GM18858 (cell line): Measurements from ENCODE around the gene RAB3GAP2.
"Not testable (repeated sequence)": the region's sequence is repeated elsewhere in the genome, so short reads cannot be mapped to it uniquely, and the experiment has no call there.

Experiments
- ATAC-seq: cut with Tn5 transposase; IDR thresholded peaks from one replicate; pipeline ENCODE4 v1.9.1; 2021; ENCODE audit not compliant: unreplicated experiment

Gene RAB3GAP2

GRCh38 chr1:220291580-220291979 is 19.3 kb upstream of the RAB3GAP2 start:
- no peak for ATAC-seq

GRCh38 chr1:220290140-220290761 is 18.0 kb upstream of the RAB3GAP2 start:
- no peak for ATAC-seq

DNA sequence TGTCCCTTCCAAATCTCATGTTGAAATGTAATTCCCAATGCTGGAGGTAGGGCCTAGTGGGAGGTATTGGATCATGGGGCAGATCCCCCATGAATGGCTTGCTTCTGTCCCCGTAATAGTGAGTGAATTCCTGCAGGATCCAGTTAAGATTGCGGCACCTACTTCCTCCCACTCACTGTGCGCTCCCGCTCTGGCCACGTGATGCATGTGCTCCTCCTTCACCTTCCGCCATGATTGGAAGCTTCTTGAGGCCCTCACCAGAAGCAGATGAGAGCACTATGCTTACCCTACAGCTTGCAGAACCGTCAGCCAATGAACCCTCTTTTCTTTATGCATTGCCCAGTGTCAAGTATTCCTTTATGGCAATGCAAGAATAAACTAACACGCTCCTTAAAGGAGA is 14.9 kb upstream of the RAB3GAP2 start:
- ATAC-seq = no peak

GRCh38 chr1:220283625-220284024 is 11.4 kb upstream of the RAB3GAP2 start:
- no peak for ATAC-seq

- ATAC-seq = no peak
Measured at GRCh38 chr1:220281159-220281574, 8.9 kb upstream of the RAB3GAP2 start.

- no peak for ATAC-seq
Measured at GRCh38 chr1:220280249-220280648, 8.0 kb upstream of the RAB3GAP2 start.

DNA sequence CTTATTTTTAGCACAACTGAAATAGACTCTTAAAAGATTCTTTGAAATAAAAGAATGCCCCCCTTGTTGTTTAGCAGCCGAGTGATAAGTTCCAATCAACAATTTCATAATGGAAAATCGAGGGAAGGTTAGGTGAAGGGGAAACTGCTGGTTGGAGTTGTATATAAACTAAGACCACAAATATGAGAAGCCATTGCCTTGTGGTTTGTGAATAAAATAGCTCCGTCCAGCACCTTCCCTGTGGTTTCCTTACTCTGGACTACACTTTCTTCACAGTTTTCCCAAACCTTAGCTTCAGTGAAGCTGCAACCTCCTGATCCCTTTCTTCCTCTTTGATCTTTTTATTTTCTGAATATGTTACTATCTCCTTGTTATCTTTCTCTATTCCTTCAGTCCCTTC is 6.7 kb upstream of the RAB3GAP2 start:
- ATAC-seq = no peak

DNA sequence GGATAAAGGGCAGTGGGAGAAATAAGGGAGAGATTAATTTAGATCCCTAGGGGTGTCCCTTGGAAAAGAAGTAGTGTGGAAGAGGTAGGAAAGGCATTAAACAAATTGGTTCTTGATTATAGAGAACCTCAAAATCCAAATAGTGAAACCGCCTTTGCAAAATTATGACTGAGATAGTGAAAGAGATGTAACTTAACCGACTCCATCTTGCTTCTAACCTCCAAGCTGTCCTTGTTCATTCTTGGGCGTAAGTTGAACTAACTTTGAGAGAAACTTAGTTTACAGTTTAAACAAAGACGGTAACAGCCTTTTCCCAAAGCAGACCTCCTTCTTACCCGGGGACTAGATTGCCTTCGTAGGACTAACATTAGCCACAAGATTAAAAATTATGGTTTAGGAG is 3.2 kb upstream of the RAB3GAP2 start:
- no peak for ATAC-seq

GRCh38 chr1:220274251-220274855 is 2.1 kb upstream of the RAB3GAP2 start:
- ATAC-seq = no peak

- ATAC-seq = no peak
Measured at GRCh38 chr1:220272841-220273090, 513 bp upstream of the RAB3GAP2 start.

DNA sequence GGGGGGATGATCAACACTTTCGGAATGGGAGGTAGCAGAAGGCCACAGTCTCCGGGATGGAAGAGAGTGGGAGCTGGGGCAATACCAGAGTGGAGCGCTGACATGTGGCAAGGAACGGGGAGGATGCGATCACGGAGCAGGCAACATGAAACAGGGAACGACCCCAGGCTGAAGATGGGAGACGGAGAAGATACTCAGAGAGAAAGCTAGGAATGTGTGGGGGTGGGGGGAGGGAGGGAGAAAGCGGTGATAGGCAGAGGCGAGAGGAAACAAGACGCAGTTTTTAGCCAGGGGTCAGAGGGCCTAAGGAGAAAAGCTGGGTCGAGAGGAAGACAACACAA is 577 bp downstream of the RAB3GAP2 start:
- no peak for ATAC-seq

- no peak for ATAC-seq
Measured at GRCh38 chr1:220269036-220269435, 3.2 kb downstream of the RAB3GAP2 start.

DNA sequence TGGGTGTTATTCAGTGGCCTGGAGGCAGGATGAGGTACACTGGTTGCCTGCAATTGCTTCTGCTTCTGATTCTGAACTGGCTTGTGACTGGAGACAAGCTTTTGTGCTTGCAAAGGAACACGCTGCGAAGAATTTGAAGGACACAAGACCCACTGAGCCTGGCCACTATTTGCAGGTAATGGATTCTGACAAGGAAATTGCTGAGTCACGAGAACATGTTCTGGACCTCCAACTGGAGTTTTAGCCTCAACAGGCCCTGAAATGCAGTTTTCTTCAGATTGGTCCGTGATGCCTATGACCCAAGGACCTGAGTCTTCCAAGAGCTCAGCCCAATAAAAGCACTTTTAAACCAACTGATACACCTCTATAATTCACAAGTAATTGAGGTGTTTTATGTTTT is 4.6 kb downstream of the RAB3GAP2 start:
- ATAC-seq = no peak

DNA sequence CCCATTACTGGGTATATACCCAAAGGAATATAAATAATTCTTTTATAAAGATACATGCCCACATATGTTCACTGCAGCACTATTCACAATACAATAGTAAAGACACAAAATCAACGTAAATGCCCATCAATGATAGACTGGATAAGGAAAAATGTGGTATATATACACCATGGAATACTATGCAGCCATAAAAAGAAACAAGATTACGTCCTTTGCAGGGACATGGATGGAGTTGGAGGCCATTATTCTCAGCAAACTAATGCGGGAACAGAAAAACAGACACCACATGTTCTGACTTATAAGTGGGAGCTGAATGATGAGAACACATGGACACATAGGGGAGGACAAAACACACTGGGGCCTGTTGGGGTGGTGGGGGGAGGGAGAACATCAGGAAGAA is 12.0 kb downstream of the RAB3GAP2 start:
- not testable (repeated sequence) for ATAC-seq

DNA sequence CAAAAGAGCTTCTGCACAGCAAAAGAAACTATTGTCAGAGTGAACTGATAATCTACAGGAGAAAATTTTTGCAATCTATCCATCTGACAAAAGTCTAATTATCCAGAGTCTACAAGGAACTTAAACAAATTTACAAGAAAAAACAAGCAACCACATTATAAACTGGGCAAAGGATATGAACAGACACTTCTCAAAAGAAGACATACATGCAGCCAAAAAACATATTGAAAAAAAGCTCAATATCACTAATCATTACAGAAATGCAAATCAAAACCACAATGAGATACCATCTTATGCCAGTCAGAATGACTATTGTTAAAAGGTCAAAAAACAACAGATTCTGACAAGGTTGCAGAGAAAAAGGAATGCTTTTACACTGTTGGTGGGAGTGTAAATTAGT is 12.5 kb downstream of the RAB3GAP2 start:
- not testable (repeated sequence) for ATAC-seq

- not testable (repeated sequence) for ATAC-seq
Measured at GRCh38 chr1:220256194-220256593, 16.1 kb downstream of the RAB3GAP2 start.

- no peak for ATAC-seq
Measured at GRCh38 chr1:220255204-220255603, 17.0 kb downstream of the RAB3GAP2 start.

DNA sequence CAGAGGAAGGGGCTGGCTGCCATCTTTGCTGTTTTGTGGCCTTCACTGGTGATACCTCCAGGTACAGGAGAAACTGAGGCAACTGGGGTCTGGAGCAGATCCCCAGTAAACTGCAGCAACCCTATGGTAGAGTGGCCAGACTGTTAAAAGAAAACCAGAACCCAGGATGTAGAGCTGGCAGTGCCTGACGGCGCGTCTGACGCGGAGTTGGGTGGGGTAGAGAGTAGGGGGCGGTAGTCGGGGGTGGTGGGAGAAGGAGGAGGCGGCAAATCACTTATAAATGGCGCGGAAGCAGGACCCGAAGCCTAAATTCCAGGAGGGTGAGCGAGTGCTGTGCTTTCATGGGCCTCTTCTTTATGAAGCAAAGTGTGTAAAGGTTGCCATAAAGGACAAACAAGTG is 19.0 kb downstream of the RAB3GAP2 start:
- ATAC-seq = not testable (repeated sequence)

GRCh38 chr1:220251272-220251671 is 21.0 kb downstream of the RAB3GAP2 start:
- no peak for ATAC-seq

DNA sequence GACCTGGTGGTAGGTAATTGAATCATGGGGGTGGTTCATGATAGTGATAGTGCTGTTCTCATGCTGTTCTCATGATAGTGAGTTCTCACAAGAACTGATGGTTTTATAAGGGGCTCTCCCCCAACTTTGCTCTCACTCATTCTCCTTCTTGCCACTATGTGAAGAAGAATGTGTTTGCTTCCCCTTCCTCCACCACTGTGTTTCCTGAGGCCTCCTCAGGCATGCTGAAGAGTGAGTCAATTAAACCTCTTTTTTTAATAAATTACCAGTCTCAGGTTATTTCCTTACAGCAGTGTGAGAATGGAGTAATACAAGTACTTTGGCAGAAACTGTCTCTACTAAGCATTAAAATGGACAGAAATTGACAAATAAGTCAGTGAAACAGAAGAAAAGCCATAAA is 21.6 kb downstream of the RAB3GAP2 start:
- ATAC-seq = no peak

GRCh38 chr1:220249522-220249921 is 22.7 kb downstream of the RAB3GAP2 start:
- no peak for ATAC-seq

DNA sequence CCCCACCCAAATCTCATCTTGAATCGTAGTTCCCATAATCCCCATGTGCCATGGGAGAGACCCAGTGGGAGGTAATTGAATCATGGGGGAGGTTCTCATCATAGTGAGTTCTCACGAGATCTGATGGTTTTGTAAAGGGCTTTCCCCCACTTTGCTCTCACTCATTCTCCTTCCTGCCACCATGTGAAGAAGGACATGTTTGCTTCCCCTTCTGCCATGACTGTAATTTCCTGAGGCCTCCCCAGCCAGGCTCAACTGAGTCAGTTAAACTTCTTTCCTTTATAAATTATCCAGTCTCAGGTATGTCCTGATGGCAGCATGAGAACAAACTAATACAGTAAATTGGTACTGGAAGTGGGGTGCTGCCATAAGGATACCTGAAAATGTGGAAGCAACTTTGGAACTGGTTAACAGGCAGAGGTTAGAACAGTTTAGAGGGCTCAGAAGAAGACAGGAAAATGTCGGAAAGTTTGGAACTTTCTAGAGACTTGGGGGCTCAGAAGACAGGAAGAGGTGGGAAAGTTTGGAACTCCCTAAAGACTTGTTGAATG is 23.5 kb downstream of the RAB3GAP2 start:
- not testable (repeated sequence) for ATAC-seq

GRCh38 chr1:220245900-220246299 is 26.4 kb downstream of the RAB3GAP2 start:
- ATAC-seq = not testable (repeated sequence)
